HCEC 1CT (cell line): ENCODE results near the gene ISCA1.

ENCODE experiments used
- DNase-seq: peaks from one replicate; pipeline ENCODE4 v3.0.0-alpha.2; 2017

The ISCA1 gene

GRCh38 chr9:86217076-86217755 is 65.1 kb downstream of the ISCA1 start:
- DNase-seq: no peak
